ENCODE measurements around the gene FBF1. TPM values are rescaled to one million over a fixed set of nuclear protein-coding genes. Genes with fewer than 3 reads are reported as not detected.

The FBF1 gene
- polyA plus RNA-seq, 10 donors: 3.1 to 7.9 (median 6.2) TPM

DNA sequence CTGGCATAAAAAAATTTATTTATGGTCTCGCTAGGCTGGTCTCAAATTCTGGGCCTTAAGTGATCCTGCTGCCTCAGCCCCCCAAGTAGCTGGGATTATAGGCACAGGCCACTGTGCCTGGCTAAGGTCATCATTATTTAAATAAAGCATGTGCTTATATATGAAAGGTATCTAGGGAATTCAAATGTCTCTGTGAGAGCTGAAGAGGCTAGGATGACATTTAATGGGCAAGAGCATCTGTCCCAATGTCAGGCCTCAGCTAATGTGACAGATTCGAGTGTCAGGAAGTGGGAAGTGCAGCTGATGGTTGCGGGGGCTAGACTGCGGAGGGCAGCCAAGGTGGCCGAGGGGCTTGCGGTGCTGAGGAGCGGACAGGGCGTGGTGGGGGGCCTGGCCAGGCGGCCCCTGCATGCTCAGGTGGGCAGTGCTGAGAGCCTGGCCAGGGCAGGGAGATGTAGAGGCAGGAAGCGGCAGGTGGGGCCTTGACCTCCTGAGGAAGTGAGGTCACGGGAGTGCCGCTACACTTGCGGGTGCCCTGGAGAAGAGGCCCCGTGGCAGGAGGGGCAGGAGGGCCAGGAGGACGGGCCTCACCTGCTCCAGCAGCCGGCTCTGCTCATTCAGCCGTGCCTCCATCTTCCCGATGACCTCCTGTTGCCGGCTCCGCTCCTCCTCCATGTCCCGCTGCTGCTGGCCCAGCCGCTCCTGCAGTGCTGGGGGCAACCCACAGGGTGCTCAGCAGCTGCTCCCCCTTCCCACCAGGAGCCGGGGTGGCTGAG is 23.5 kb downstream of the FBF1 start:
- DNase-seq: no peak

DNA sequence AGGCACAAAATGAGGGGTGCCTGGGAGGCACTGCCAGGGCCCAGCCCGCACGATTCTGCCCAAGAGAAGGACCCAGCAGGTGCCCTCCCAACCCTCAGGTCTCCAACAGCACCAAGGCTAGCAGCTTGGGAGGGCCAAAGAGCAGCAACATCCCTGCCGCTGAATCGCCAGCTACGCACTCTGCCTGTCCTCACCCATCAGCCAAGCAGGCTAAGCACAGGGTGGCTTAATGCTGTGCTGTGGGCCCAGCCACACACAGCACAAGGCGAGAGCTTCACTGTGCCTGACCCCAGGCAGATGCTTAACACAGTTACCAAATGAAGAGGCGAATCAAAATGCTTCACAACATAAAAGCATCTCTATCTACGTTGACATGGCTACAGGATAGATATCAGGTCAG is 25.6 kb downstream of the FBF1 start:
- no peak for DNase-seq

DNA sequence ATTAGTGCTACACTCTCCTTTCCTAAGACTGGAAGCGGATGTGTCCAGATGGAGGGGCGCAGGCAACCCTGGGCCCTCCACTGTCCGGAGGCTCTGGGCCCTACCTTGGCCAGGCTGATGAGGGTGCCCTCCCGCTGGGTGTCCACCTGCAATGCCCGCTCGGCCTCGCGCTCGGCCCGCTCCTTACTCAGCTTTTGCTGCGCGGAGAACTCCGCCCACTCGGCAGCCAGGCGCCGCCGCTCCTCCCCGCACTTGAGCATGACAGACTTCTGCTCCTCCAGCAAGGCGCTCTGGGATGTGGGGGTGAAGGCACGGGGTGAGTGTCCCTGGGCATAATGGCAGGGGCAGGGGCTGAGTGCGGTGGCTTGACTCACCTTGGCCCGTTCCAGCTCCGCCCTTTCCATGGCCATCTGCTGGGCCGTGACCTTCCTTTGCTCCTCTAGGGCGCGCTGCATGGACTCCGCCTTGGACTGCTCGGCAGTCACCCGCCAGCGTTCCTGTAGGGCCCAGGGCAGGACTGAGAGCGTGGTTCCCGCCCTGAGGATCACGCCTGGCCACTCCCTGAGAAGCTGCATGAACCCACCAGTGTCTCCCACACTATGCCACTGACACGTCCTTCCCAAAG is 26.1 kb downstream of the FBF1 start:
- no peak for DNase-seq

DNA sequence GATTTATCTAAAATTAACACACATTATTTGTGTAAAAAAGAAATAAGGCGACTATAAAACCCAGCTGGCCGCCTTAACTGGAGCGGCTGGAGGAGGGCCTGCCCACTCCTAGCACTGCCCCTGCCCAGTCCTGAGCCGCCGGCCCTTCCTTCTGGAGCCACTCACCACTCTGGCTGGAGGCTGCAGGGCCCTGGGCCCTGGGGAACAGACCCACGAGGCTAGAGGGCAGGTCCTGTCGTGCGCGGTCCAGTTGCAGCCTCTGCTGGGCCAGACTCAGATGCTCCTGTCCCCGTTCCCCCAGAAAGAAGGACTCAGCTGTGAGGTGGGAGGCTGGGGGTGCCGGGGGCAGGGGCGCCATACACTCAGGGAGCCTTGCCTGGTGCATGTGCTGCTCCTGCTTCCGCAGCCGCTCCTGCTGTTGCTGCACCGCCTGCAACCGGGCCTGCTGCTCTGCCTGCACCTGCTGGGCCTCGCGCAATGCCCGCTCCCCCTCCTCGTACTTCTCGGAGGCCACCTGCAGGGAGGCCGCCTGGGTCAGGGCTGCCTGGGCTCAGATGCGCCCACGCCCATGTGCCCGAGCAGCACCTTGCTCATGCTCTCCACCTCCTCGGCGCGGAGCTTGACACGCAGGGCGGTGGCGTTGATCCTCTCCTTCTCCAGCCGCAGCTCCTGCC is 27.2 kb downstream of the FBF1 start:
- no peak for DNase-seq

DNA sequence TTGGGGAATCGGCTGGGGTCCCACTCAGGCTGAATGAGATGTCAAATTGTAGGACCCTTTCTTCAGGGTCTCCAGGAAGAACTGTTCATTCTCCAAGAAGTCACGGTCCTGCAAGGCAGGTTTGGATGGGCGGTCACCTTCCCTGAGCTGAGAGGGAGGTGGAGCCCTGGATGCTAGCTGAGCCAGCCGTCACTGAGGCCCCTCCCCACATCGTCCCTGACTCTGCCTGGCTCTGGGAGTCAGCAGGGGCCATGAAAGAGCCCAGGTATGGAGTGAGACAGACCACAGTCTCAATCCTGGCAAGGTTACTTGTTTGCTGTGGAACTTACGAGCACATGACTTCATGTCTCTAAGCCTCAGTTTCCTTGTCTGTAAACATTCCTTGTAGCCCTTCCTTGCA is 30.1 kb downstream of the FBF1 start:
- DNase-seq: no peak

DNA sequence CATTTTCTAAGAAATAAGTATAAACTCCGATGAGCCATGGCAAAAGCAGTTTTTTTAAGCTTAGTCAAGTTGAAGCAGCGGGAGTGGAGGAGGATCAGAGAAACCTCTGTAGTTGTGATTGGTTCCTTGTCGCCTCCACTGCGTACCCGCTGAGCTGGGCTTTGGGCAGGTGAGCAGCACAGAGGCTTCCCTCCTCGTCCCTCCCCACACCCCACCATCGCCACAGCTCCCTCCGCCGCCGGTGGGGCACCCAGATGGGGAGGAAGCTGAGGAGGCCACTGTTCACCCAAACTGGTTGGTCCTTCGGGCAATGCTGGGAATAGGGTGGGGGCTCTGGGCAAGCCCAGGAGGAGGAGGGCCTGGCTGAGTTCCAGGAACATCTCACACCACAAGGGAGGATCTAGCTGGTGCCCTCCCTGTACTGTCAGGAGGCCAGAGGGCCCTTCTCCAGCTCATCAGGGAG is 31.0 kb downstream of the FBF1 start:
- no peak for DNase-seq

DNA sequence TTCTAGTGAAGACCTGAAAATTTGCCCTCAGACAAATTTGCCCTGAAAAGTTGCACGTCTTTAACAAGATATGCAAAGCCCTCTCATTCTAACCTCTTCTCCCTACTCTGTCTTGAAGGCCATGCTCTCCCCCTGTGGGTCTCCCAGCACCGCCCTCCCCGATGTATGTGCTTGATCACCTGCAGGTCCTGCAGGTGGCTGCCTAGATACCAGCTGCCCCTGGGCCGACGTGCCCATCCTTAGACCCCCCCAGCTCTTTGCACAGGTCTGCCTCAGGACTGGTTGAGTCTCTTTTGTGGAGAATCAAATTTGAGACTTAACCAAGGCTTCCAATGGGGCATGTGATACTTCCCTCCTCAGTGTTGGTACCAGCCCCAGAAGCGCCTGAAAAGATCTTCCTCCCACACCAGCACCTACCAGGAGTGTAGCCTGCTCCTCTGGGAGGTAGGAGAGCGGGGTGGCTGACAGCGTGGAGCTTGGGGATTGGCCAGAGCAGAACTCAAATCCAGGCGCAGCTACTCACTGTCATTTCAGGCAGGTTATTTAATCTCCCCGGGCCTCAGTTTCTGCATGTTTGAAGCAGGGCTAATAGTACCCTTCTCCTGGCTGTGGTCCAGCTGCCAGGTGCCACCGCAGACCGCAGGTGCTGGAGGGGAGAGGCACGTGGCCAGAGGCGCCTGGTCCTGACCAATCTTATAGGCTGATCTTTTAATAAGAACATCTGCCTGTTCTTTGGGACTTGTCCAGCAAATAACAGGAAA is 31.6 kb downstream of the FBF1 start:
- DNase-seq: no peak

DNA sequence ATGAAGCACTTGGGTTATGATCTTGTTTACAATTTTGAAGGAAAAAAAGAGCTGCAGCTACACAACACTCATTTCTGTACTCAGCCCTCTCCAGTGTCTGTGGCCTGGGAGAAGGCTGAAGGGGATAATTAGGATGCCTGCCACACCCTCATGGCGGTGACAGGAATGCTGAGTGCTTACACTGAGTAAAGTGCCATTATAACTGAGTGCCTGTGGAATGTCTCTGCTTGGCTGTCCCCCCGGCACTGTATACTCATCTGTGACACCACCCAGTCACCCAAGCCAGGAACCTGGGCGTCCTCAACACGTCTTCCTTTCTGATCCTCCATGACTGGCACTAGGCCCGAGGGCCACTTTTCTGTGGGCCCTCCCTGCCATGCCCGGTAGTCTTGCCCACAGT is 32.6 kb downstream of the FBF1 start:
- no peak for DNase-seq

DNA sequence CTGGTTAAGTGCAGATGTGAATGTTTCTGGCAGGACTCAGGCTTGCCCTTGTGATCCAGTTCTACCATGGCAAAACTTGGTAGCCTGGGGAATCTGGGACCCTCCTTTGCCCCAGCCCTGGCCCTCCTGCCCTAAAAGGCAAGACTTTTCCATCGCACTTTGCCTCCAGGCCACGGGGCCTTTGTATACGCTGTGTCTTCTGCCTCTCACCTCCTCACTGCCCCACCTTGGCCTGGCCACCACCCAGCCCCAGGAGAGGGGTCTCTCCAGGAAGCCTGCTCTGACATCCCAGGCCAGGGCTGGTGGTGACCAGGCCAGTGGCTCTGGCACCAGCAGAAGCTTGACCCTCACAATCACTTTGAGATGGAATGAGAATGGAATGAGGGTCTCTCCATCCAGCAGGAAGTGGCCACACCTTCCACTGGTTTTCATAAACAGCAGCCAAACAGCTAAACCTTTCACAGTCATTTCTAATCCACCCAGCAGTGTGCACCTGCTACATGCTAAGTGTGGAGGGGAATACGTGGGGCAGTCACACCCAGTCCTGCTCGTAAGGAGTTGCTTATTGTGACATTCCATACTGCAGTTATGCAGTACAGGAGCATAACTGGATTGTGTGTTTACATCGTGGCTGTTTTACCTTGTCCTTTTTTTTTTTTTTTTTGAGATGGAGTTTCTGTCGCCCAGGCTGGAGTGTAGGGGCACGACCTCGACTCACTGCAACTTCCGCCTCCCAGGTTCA is 34.5 kb downstream of the FBF1 start:
- DNase-seq: no peak

DNA sequence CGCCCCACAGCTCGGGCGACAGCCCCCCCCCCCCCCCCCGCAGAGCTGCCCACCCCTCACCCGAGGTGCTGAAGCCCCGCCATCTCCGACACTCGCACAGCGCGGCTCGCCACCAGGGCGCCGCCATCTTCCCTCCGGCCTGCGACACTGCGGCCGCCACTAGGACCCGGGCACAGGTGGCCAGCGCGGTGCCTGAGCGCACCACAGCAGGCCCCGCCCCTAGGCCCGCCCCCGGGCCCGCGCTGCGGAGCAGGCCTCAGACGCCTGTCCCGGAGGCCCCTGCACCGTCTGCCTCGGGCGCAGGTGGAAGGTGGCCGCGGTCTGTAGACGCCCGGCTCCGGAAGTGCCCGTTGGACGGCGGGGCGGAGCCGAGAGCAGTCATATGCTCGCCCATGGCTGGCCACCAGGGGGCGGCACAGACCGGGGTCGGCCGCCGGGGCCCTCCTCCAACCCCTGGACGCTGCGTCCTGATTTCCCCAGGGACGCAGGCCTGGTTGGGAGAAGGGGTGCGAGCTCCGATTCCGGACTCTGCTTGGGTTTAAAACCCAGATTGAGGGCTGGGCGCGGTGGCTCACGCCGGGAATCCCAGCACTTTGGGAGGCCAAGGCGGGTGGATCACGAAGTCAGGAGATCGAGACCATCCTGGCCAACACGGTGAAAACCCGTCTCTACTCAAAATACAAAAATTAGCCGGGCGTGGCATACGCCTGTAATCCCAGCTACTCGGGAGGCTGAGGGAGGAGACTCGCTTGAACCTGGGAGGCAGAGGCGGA is 35.9 kb downstream of the FBF1 start, which contains the start of gene MRPL38:
Gene MRPL38, minus strand, starts transcription at position 136 of the 773 bp plus-strand sequence. Its CDS starts 9 bp downstream, at position 127.
- peak; percentile 92 to 96 (median 93) for DNase-seq

DNA sequence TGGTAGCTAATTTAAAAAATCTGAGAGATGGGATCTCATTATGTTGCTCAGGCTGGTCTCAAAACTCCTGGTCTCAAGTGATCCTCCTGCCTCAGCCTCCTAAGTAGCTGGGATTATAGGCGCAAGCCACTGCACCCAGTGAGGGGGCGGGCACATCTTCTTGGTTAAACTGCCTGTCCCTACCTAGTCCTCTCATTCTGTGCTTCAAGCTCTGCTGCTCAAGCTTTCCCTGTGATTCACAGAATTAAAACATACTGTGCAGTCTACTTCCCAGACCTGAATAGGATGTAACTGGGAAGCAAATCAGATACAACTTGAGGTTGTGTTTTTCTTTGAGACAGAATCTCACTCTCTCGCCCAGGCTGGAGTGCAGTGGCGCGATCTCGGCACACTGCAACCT is 38.4 kb downstream of the FBF1 start:
- no peak for DNase-seq

DNA sequence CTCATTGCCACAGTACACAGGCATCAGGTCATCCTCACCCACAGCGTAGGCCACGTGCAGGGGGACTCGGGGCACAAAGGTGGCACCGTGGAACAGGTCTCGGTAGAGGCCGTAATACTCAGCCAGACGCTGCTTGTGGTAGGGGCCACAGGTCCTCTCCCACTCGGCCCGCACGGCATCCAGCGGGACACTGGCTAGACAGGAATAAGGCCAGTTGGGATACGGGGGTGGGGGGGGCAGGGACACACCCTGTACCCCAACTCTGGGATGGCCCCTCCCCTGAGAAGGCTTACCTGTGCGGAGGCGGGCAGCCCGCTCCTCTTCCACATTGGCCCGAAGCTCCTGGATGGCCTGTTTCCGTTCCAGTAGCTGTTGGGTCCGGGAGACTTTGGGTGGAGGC is 39.1 kb downstream of the FBF1 start:
- no peak for DNase-seq

DNA sequence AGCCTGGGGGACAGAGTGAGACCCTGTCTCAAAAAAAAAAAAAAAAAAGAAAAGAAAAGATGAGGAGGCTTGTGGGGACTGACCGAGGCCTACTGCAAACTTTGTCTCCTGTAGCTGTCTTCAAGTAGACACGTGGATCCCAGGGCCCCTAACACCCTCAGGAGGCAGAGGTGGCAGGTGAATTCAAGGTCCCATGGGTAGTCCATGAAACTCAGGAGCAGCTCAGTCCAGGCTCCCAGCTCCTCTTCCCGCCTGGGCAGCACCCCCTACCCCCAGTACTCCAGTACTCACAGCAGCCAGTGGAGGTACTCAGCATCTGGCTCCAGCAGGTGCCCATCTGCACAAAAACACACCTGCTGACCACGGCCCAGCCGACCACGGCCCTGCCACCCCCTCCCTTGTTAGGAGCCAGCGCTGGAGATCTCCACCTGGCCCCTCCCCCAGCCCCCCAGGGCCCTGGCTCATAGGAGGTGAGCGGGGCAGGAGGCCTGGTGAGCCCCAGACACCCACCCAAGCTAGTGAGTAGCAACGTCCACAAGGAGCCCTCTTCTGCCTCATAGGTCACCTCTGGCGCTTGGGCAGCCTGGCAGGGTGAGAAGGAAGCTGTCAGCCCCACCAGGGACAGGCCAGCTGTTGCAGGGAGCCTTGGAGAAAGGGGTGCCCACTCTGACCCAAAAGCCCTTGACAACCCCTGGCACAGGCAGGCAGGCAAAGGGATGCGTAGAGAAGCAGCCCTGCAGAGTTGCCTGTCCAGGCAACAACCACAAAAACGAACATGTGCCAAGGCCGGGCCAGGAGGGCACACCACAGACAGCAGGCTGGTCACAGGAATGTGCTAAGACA is 39.9 kb downstream of the FBF1 start:
- DNase-seq: no peak

DNA sequence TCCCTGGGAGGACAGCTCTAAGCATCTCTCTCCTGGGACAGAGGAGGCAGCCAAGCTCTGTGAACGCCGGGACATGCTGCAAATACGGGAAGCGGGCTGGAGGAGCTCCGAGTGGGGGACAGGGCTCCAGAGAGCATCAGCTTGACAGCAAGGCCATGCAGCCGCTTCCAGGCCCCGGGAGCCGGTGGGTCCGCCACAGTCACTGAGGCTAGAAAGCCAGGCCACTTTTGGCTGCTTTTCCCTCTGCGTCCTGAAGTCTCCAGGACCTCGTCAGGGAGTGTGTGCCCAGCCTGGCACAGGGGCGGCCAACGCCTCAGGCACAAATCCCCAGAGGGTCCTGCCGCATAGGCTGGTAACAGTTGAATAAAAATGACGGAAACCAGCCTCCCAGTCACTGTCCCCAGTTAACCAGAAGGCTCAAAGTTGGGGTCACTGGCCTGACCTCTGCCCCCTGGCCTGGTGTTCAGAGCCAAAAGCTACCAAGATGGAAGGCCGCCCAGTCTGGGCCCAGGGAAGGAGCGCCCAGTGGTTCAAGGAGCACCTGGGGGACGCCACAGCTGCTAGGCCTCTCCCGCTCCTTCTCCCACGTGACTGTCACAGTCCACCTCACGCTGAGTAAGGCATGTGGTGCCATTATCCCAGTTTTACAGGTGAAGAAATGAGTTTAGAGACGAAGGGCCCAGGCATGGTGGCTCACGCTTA is 40.9 kb downstream of the FBF1 start:
- no peak for DNase-seq

DNA sequence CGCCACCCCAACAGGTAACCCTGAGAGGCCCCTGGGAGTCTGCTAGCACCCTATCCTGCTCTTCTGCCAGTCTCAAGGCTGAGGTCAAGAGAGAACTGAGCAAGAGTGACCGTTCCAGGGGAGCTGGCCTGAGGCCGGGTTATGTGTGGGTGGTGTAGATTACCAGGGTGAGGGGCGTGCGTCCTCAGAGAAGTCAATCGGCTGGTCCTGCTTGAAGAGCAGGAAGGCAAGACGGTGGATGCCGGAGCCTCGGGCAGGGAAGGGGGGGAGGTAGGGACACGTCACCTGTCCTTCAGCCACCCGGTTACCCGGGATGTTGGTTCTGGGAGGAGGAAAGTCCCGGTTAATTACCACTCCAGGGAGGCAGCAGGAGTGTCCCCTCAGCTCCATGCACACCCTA is 41.5 kb downstream of the FBF1 start:
- DNase-seq: no peak

DNA sequence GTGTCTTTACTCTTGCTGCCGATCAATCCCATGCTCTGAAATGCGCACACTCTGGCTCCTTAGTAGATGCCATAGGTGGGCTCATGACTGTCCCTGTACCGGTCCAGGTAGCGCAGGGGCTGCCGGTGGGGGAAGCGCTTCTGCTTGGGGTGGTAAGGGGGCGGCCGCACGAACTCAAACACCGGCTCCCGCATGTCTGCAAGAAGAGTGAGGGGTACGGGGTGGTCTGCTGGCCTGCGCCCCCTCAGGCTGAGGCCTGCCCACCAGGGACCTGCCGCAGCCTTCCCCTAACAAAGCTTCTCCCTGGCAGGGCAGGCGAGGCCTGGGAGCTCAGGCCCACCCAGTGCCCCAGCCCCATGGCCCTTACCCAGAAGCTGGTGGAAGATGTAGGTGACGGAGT is 42.1 kb downstream of the FBF1 start:
- no peak for DNase-seq

DNA sequence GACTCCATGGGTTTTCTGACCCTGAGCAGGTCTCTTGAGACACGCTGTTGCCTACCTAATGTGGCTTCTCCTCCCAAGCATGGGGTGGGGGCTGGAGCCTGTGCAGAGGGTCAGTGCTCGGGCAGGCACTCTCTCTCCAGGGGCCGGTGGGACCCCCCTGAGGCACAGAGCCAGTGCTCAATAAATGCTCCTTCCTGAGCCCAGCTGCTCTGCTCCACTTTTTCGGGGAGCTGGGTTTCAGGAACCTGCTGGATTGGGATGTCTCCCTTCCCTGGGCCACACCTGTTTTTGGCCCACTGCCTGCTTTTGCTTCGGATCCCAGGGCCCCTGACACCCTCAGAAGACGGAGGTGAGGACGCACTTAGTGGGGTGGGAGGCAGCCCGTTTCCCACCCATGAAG is 42.8 kb downstream of the FBF1 start:
- no peak for DNase-seq

DNA sequence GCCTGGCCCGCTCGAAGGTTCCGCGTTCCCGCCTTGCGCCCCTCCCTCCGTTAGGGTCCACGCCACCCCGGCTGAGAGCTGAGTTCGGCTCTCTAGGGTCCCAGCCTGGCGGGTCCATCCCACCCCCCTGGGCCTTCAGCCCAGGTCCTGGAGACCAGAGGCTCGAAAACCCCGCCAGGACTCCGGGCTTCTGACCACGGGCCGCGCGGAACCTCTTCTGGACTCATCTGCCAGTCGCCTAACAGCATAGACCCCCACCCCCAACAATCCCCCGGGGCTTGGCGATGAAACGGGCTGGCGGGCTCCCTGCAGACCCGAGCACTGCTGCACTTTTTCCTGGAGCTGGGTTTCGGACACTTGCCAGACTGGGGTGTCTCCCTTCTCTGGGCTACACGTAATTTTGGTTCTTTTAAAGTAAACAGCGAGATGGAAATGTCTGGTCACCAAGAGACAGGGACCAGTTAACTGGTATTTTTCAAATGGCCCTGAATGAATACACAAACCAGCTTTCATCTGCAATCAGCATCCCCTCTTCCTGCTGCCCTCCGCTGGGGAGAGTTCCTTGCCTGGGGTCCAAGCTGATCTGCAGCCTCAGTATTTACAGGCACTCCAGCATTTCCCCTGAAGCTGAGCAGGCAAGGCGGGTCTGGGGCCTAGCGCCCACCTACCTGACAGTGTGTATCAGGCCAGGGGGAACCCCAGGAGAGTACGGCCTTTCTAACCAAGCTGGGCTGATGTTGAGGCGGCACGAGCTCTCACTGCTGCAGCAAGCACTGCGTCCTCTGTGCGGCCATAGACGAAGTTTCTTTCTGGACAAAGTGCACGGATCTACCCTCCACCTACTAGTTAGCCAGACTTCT is 43.5 kb downstream of the FBF1 start:
- DNase-seq: peak in 1 of 3 donors; percentile 42
